PC-3 (cell line): ENCODE measurements around the gene CHSY1. TPM values are rescaled to one million over a fixed set of nuclear protein-coding genes. Genes with fewer than 3 reads are reported as not detected.

Experiments
- ATAC-seq: fragments of 200-7000 bp; cut with Tn5 transposase; 2 replicates; pipeline ENCODE4 v1.9.1; 2020; ENCODE audit warnings: mild to moderate bottlenecking, moderate library complexity
- BruUV-seq: library from RNA; stranded (reverse); fragments of 400-500 nt; replicated peaks from 2 replicates; lab custom pipeline; 2021; lab: Mats Ljungman, UMichigan
- CTCF ChIA-PET: fragments of 300-600 bp; sonication (Branson Sonifier 250); formaldehyde crosslinking; loops from one replicate; lab custom pipeline; 2022; ENCODE audit warnings: antibody characterized with exemption; lab: Charles Lee
- POLR2A ChIA-PET: fragments of 300-600 bp; sonication (Branson Sonifier 250); formaldehyde crosslinking; loops from one replicate; lab custom pipeline; 2022; ENCODE audit warnings: antibody characterized with exemption; ENCODE audit not compliant: unreplicated experiment; lab: Charles Lee
- DNase-seq: peaks from one replicate; pipeline ENCODE4 v3.0.0-alpha.2; 2015
- H2AFZ ChIP-seq: fragments of 300-600 bp; sonication (generic); 2 replicates; pipeline ENCODE4 v1.6.0; 2016; ENCODE audit warnings: antibody characterized with exemption, low read length
- H3F3A ChIP-seq: fragments of 300-600 bp; sonication (generic); one replicate; pipeline ENCODE4 v1.6.0; 2017; ENCODE audit warnings: antibody characterized with exemption, low read length, control low read depth, mild to moderate bottlenecking; ENCODE audit not compliant: unreplicated experiment
- H3K27ac ChIP-seq: fragments of 300-600 bp; sonication (generic); 2 replicates; pipeline ENCODE4 v1.5.1; 2016; ENCODE audit warnings: mild to moderate bottlenecking, low read length
- H3K27me3 ChIP-seq: fragments of 300-600 bp; sonication (generic); 2 replicates; pipeline ENCODE4 v1.6.1; 2016; ENCODE audit warnings: low read length, mixed read lengths
- H3K36me3 ChIP-seq: fragments of 300-600 bp; sonication (generic); 2 replicates; pipeline ENCODE4 v1.6.1; 2016; ENCODE audit warnings: low read depth, mixed run types, low read length, mixed read lengths
- H3K4me1 ChIP-seq: fragments of 300-600 bp; sonication (generic); 2 replicates; pipeline ENCODE4 v1.5.1; 2016; ENCODE audit warnings: low read length; ENCODE audit not compliant: insufficient read depth
- H3K4me2 ChIP-seq: fragments of 300-600 bp; sonication (generic); 2 replicates; pipeline ENCODE4 v1.6.0; 2016; ENCODE audit warnings: low read length
- H3K4me3 ChIP-seq: fragments of 300-600 bp; sonication (generic); 2 replicates; pipeline ENCODE4 v1.5.1; 2016; ENCODE audit warnings: mild to moderate bottlenecking, low read length, mixed read lengths
- H3K79me2 ChIP-seq: fragments of 300-600 bp; sonication (generic); 2 replicates; pipeline ENCODE4 v1.6.1; 2017; ENCODE audit warnings: low read length, mixed read lengths
- H3K9ac ChIP-seq: fragments of 300-600 bp; sonication (generic); 2 replicates; pipeline ENCODE4 v1.6.0; 2016; ENCODE audit warnings: mild to moderate bottlenecking, low read length
- H3K9me2 ChIP-seq: fragments of 300-600 bp; sonication (generic); replicated peaks from 2 replicates; pipeline ENCODE4 v1.6.1; 2016; ENCODE audit warnings: mixed run types, low read length, mixed read lengths
- H3K9me3 ChIP-seq: fragments of 300-600 bp; sonication (generic); 2 replicates; pipeline ENCODE4 v1.6.1; 2016; ENCODE audit warnings: low read length, mixed read lengths
- H4K20me1 ChIP-seq: fragments of 300-600 bp; sonication (generic); 2 replicates; pipeline ENCODE4 v1.6.1; 2016; ENCODE audit warnings: low read length, mixed read lengths
- EZH2 ChIP-seq: fragments of 300-600 bp; sonication (generic); IDR thresholded peaks from one replicate; pipeline ENCODE4 v1.6.1; 2017; ENCODE audit warnings: antibody characterized with exemption, mild to moderate bottlenecking, low read length; ENCODE audit not compliant: unreplicated experiment
- EZH2phosphoT487 ChIP-seq: fragments of 300-600 bp; sonication (generic); IDR thresholded peaks from 2 replicates; pipeline ENCODE4 v1.6.1; 2018; ENCODE audit warnings: mild to moderate bottlenecking, antibody characterized with exemption, low read length, borderline replicate concordance
- intact Hi-C: fragments of 100-400 bp; cut with micrococcal nuclease; formaldehyde crosslinking; loops from 2 replicates; pipeline ENCODE4 v1.9.0; 2023
- total RNA-seq: library from RNA; depleted of rRNA; stranded (reverse); fragments of >200 nt; gene quantifications from 2 replicates; pipeline ENCODE4 v1.2.3, GENCODE V29; 2014
- TF ChIP-seq, protein P1 (sequence below): fragments of 300-600 bp; sonication (generic); conservative IDR thresholded peaks from 2 replicates; pipeline ENCODE4 v1.5.1; 2017; ENCODE audit warnings: antibody characterized with exemption, low read depth, mild to moderate bottlenecking, low read length

The CHSY1 gene
- total RNA-seq, 1 experiment from 2014 or later: 13.8 TPM

DNA sequence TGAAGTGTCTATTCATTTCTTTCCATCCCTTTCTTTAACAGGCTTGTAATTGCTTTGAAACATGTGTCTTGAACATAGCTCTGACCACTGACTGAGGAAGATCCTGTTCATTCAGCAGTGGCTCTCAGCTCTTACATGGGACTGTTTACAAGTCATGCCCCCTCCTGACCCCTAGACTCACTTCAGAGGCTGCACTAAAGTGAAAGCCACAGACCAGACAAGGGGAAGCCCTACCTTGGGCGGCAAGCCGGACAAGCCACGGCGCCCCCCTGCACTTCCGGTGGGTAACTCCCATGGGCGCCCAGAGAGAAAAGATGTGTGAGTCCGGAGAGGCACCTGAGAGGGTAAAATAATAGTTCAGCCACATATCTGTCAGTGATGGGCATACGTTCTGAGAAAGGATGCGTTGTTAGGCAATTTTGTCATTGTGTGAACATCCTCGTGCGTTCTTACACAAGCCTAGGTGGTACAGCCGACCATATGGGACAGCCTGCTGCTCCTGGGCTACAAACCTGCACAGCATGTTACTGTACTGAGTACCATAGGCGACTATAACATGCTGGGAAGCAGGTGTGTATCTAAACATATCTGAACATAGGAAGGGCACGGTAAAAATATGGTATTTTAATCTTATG, 116.2 kb downstream of the CHSY1 start:
- no peaks in the 10 kb centered on the region for H4K20me1 ChIP-seq
- H3K36me3 ChIP-seq: no peaks in the 10 kb centered on the region
- DNase-seq (no peak), ATAC-seq (no peak)
- no peak overlapping the region for H3K9ac ChIP-seq
- intact Hi-C loops: no loop called here
- BruUV-seq: no TSS peak
- H3F3A ChIP-seq: no peaks in the 10 kb centered on the region
- H3K4me2 ChIP-seq: no peak overlapping the region
- no peak overlapping the region for H2AFZ ChIP-seq
- no peak overlapping the region for H3K27ac ChIP-seq
- no peaks in the 10 kb centered on the region for H3K4me1 ChIP-seq
- no peaks in the 10 kb centered on the region for H3K27me3 ChIP-seq
- H3K9me2 ChIP-seq: no peaks in the 10 kb centered on the region
- no peaks in the 10 kb centered on the region for H3K9me3 ChIP-seq
- ChIA-PET CTCF (no interaction called here), POLR2A (no interaction called here)
- no peaks in the 10 kb centered on the region for H3K79me2 ChIP-seq
- TF ChIP-seq, protein P1, sequence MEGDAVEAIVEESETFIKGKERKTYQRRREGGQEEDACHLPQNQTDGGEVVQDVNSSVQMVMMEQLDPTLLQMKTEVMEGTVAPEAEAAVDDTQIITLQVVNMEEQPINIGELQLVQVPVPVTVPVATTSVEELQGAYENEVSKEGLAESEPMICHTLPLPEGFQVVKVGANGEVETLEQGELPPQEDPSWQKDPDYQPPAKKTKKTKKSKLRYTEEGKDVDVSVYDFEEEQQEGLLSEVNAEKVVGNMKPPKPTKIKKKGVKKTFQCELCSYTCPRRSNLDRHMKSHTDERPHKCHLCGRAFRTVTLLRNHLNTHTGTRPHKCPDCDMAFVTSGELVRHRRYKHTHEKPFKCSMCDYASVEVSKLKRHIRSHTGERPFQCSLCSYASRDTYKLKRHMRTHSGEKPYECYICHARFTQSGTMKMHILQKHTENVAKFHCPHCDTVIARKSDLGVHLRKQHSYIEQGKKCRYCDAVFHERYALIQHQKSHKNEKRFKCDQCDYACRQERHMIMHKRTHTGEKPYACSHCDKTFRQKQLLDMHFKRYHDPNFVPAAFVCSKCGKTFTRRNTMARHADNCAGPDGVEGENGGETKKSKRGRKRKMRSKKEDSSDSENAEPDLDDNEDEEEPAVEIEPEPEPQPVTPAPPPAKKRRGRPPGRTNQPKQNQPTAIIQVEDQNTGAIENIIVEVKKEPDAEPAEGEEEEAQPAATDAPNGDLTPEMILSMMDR: no peak
- no peak for TF ChIP-seq EZH2
- no peak overlapping the region for H3K4me3 ChIP-seq

GRCh38 chr15:101134780-101135179, 117.1 kb downstream of the CHSY1 start:
- no TSS peak for BruUV-seq
- ATAC-seq: no peak
- intact Hi-C loops: no loop called here
- no peaks in the 10 kb centered on the region for H3K4me1 ChIP-seq
- no peaks in the 10 kb centered on the region for H3K9me3 ChIP-seq
- H3K79me2 ChIP-seq: no peaks in the 10 kb centered on the region
- TF ChIP-seq EZH2: no peak
- TF ChIP-seq, protein P1: no peak
- no peak for TF ChIP-seq EZH2phosphoT487
- no peak overlapping the region for H3K4me3 ChIP-seq
- H3K4me2 ChIP-seq: no peak overlapping the region
- POLR2A ChIA-PET: no interaction called here
- no peaks in the 10 kb centered on the region for H3K27me3 ChIP-seq
- CTCF ChIA-PET: no interaction called here
- DNase-seq: no peak
- H4K20me1 ChIP-seq: no peaks in the 10 kb centered on the region
- H3F3A ChIP-seq: no peaks in the 10 kb centered on the region
- no peaks in the 10 kb centered on the region for H3K36me3 ChIP-seq
- H3K9ac ChIP-seq: no peak overlapping the region
- no peak overlapping the region for H2AFZ ChIP-seq
- H3K27ac ChIP-seq: no peak overlapping the region
- no peaks in the 10 kb centered on the region for H3K9me2 ChIP-seq

DNA sequence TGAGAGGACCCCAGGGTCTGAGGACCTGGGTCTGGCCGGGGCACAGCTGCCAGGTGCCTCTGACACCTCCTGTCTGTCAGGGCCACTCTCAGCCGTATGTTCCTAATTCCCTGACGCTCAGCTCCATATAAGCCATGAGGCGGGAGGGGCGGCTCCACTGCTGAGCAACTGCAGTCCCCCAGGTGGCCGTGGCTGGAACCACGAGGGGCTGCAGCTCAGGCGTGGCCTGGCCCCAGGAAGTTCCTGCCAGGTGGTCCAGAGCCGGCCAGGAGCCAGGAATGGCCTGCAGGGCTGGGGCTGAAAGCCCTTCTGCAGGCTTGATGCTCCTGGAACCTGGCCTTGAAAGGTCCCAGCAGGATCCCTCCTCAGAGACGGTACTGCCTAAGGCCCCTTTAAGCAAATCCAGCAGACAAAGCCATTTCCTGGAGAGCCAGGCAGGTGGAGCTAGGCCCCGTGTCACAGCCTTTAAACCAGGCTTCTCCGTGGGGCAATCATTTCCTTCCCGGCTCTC, 118.0 kb downstream of the CHSY1 start:
- no peaks in the 10 kb centered on the region for H3K36me3 ChIP-seq
- ChIA-PET POLR2A (no interaction called here), CTCF (no interaction called here)
- peaks cover 3% of the 10 kb centered on the region for H3K4me1 ChIP-seq
- TF ChIP-seq, protein P1: no peak
- TF ChIP-seq EZH2phosphoT487: no peak
- no peak for TF ChIP-seq EZH2
- no peak overlapping the region for H3K4me2 ChIP-seq
- H2AFZ ChIP-seq: no peak overlapping the region
- H3F3A ChIP-seq: no peaks in the 10 kb centered on the region
- no TSS peak for BruUV-seq
- H4K20me1 ChIP-seq: no peaks in the 10 kb centered on the region
- H3K9me2 ChIP-seq: no peaks in the 10 kb centered on the region
- ATAC-seq (no peak), DNase-seq (no peak)
- no peak overlapping the region for H3K27ac ChIP-seq
- intact Hi-C loops: no loop called here
- H3K27me3 ChIP-seq: no peaks in the 10 kb centered on the region
- no peaks in the 10 kb centered on the region for H3K9me3 ChIP-seq
- no peak overlapping the region for H3K9ac ChIP-seq
- no peak overlapping the region for H3K4me3 ChIP-seq
- H3K79me2 ChIP-seq: no peaks in the 10 kb centered on the region
